Central memory CD8-positive, alpha-beta T cell (primary cell): ENCODE data around the gene USF2.

Experiments
- ATAC-seq: fragments of 150-1000 bp; cut with Tn5 transposase; replicated peaks from 2 replicates; pipeline ENCODE4 v1.10.0; 2022; ENCODE audit warnings: mild to moderate bottlenecking, moderate FRiP score, moderate number of reproducible peaks; ENCODE audit not compliant: poor library complexity, severe bottlenecking; ENCODE audit errors: extremely low read depth
- DNase-seq, 2 donors: peaks; one replicate each; pipeline ENCODE4 v3.0.0; 2021; ENCODE audit warnings: low spot score in 2 of 2
- H3K27ac Mint-ChIP-seq: one replicate; pipeline ENCODE4 v1.8.0; 2022; ENCODE audit warnings: low read depth, mild to moderate bottlenecking, moderate library complexity, mixed read lengths
- H3K27me3 Mint-ChIP-seq: one replicate; pipeline ENCODE4 v1.8.0; 2022; ENCODE audit warnings: mixed read lengths
- H3K36me3 Mint-ChIP-seq: one replicate; pipeline ENCODE4 v1.8.0; 2022; ENCODE audit warnings: mild to moderate bottlenecking, moderate library complexity, mixed read lengths; ENCODE audit not compliant: insufficient read depth
- H3K4me1 Mint-ChIP-seq: one replicate; pipeline ENCODE4 v1.8.0; 2022; ENCODE audit warnings: mixed read lengths
- H3K4me3 Mint-ChIP-seq: one replicate; pipeline ENCODE4 v1.8.0; 2022; ENCODE audit warnings: mild to moderate bottlenecking, moderate library complexity, mixed read lengths
- H3K9me3 Mint-ChIP-seq: one replicate; pipeline ENCODE4 v1.8.0; 2022; ENCODE audit warnings: mixed read lengths

The USF2 gene

DNA sequence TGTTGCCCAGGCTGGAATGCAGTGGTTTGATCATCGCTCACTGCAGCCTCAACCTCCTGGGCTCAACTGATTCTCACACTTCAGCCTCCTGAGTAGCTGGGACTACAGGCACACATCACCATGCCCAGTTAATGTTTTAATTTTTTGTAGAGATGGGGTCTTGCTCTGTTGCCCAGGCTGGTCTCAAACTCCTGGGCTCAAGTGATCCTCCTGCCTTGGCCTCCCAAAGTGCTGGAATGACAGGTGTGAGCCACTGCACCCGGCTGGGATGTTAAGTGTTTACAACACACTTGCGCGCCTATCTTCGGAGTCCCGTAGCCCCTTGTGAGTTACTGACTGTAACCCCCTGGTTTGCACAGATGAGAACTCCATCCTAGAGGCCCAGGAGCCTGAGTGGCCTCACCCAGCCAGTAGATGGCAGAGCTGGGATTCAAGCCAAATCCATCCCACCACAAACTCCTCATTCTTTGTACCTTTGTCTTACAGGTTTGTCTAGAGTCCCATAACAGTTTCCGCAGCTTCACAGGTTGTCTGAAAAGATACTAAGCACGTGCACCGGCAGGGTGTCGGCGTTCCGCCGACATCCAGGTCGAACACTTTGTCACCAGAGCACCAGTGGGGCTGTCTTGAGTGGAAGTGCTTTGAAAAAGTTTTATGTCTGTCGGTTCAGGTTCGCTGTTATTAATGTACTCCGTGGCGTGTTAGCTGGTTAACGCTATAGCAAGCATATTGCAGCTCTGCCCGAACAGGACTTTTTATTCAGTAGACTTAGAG, 37.9 kb downstream of the USF2 start:
- ATAC-seq (no peak), DNase-seq (no peak)
- Mint-ChIP-seq H3K27ac (no peak overlapping the region), H3K27me3 (peaks cover 20% of the 10 kb centered on the region), H3K9me3 (no peaks in the 10 kb centered on the region), H3K4me3 (no peak overlapping the region), H3K4me1 (no peaks in the 10 kb centered on the region), H3K36me3 (peaks cover 2% of the 10 kb centered on the region)

DNA sequence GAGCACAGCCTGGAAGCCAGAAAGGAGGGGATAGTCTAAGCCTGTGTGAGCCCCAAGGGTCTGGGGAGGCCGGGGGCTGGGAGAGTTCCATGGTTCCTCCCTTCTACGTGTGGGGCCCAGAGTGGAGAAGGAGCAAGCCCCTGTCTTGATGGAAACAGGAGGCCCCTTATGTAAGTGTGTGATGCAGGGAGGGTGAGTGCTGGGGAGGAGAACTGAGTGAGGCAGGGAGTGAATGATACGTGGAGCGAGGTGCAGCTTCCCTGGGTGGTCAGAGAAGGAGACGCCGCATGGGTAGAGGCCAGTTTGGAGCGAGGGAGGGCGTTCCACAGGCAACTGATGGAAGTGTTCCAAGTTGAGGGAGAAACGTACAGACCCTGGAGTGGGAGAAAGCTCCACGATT, 39.2 kb downstream of the USF2 start:
- Mint-ChIP-seq H3K4me3 (no peak overlapping the region), H3K36me3 (peaks cover 2% of the 10 kb centered on the region), H3K9me3 (no peaks in the 10 kb centered on the region), H3K4me1 (no peaks in the 10 kb centered on the region), H3K27ac (peak overlapping the region; percentile 6), H3K27me3 (peaks cover 20% of the 10 kb centered on the region)
- ATAC-seq (no peak), DNase-seq (no peak)

- Mint-ChIP-seq H3K9me3 (no peaks in the 10 kb centered on the region), H3K4me1 (no peaks in the 10 kb centered on the region), H3K36me3 (peaks cover 2% of the 10 kb centered on the region), H3K4me3 (no peak overlapping the region), H3K27ac (no peak overlapping the region), H3K27me3 (peaks cover 28% of the 10 kb centered on the region)
- ATAC-seq (no peak), DNase-seq (no peak)
Measured at GRCh38 chr19:35308910-35309309, 40.1 kb downstream of the USF2 start.

- Mint-ChIP-seq H3K4me1 (no peaks in the 10 kb centered on the region), H3K9me3 (no peaks in the 10 kb centered on the region), H3K36me3 (peaks cover 2% of the 10 kb centered on the region), H3K4me3 (no peak overlapping the region), H3K27ac (no peak overlapping the region), H3K27me3 (peaks cover 36% of the 10 kb centered on the region)
- no peak for DNase-seq
- no peak for ATAC-seq
Measured at GRCh38 chr19:35309481-35310279, 40.9 kb downstream of the USF2 start.

GRCh38 chr19:35310331-35310730, 41.6 kb downstream of the USF2 start:
- H3K4me3 Mint-ChIP-seq, result no peak overlapping the region
- no peaks in the 10 kb centered on the region for H3K4me1 Mint-ChIP-seq
- no peak for ATAC-seq

DNA sequence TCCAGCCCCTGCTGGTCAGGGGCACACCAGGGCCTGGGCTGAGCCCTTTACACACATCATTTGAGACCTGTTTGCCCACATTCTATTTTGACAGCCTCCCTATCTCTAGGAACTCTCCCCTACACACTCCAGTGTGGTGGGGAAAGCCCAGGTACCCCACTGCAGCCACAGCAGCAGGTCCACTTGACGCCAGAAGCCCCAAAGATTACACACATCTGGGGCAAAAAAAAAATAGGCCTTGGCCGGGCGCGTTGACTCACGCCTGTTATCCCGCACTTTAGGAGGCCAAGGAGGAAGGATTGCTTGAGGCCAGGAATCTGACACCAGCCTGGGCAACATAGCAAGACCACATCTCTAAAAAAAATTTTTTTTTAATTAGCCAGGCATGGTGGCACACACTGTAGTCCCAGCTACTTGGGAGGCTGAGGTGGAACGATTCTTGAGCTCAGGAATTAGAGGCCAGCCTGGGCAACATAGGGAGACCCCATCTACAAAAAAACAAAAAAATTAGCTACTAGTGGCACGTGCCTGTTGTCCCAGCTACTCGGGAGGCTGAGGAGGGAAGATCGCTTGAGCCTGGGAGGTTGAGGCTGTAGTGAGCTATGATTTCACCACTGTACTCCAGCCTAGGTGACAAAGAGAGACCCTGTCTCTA, 42.2 kb downstream of the USF2 start:
- Mint-ChIP-seq H3K27me3 (peaks cover 38% of the 10 kb centered on the region), H3K9me3 (no peaks in the 10 kb centered on the region), H3K27ac (no peak overlapping the region), H3K4me3 (no peak overlapping the region), H3K36me3 (peaks cover 2% of the 10 kb centered on the region), H3K4me1 (no peaks in the 10 kb centered on the region)
- DNase-seq, result no peak
- no peak for ATAC-seq

More at GRCh38 chr19:35310331-35310730, 41.6 kb downstream of the USF2 start:
- peaks cover 38% of the 10 kb centered on the region for H3K27me3 Mint-ChIP-seq
- H3K36me3 Mint-ChIP-seq, result peaks cover 2% of the 10 kb centered on the region
- H3K9me3 Mint-ChIP-seq, result no peaks in the 10 kb centered on the region
- no peak overlapping the region for H3K27ac Mint-ChIP-seq
- DNase-seq, result no peak

- Mint-ChIP-seq H3K36me3 (no peaks in the 10 kb centered on the region), H3K27ac (no peak overlapping the region), H3K27me3 (peaks cover 38% of the 10 kb centered on the region), H3K4me3 (no peak overlapping the region), H3K4me1 (no peaks in the 10 kb centered on the region), H3K9me3 (no peaks in the 10 kb centered on the region)
- DNase-seq, result no peak
- no peak for ATAC-seq
Measured at GRCh38 chr19:35311901-35312665, 43.3 kb downstream of the USF2 start.

GRCh38 chr19:35313587-35313986, 44.8 kb downstream of the USF2 start:
- ATAC-seq, result no peak
- peak overlapping the region; percentile 57 for H3K27ac Mint-ChIP-seq
- H3K4me1 Mint-ChIP-seq, result peaks cover 2% of the 10 kb centered on the region

DNA sequence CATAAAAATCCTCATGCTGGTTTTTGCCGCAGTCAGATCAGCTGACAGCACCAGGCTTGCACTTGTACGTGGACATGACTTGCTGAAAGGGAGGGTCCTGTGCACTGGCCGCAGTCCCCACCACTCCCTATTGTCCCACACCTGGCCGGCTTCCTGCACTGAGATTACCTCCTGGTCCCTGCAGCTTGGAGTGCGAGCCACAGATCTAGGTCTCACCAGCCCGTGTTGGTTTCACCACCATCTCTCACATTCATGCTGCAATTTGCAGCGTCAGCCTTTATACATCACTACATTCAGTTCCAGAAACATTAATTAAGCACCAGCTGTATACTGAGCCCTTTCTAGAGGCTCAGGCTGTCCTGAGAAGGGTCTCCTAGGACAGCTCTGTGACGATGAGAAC, 45.3 kb downstream of the USF2 start:
- DNase-seq (no peak), ATAC-seq (no peak)
- Mint-ChIP-seq H3K4me3 (no peak overlapping the region), H3K27me3 (peaks cover 34% of the 10 kb centered on the region), H3K36me3 (no peaks in the 10 kb centered on the region), H3K9me3 (no peaks in the 10 kb centered on the region), H3K27ac (peak overlapping the region; percentile 57), H3K4me1 (peaks cover 7% of the 10 kb centered on the region)

More at GRCh38 chr19:35313587-35313986, 44.8 kb downstream of the USF2 start:
- Mint-ChIP-seq H3K4me3 (no peak overlapping the region), H3K36me3 (no peaks in the 10 kb centered on the region), H3K27me3 (peaks cover 34% of the 10 kb centered on the region), H3K9me3 (no peaks in the 10 kb centered on the region)
- no peak for DNase-seq

DNA sequence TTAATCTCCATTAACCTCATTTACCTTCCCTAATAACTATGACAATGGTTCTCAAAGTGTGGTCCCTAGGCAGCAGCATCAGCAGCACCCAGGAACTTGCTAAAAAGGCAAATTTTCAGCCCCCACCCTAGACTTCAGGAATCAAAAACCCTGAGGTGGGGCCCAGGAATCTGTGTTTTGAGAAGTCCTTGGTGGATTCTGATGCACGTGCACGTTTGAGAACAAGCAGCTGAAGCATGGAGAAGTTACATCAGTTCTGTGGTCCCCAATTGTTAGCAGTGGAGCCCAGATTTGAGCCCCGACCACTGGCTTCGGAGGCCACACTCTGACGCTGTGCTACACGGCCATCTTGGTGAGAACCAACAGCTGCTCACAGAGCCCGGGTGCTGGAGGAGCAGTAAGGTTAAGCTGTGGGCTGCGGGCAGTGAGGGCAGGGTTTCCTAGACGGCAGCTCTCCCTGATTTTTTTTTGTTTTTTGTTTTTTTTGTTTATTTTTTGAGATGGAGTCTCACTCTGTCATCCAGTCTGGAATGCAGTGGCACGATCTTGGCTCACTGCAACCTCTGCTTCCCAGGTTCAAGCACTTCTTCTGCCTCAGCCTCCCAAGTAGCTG, 46.2 kb downstream of the USF2 start:
- Mint-ChIP-seq H3K9me3 (no peaks in the 10 kb centered on the region), H3K36me3 (no peaks in the 10 kb centered on the region), H3K27ac (no peak overlapping the region), H3K4me3 (no peak overlapping the region), H3K27me3 (peaks cover 29% of the 10 kb centered on the region), H3K4me1 (peaks cover 7% of the 10 kb centered on the region)
- ATAC-seq (no peak), DNase-seq (no peak)

DNA sequence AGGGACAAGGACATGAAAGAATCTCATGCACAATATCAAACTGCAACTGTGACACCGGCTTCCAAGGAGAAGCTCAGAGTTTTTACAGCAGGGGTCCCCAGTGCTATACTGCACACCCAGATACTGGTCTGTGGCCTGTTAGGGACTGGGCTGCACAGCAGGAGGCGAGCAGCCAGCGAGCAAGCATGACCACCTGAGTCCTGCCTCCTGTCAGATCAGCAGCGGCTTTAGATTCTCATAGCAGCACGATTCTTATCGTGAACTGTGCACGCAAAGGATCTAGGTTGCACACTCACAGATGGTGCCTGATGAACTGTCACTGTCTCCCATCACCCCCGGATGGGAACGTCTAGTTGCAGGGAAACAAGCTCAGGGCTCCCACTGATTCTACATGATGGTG, 47.1 kb downstream of the USF2 start:
- ATAC-seq, result no peak
- DNase-seq, result no peak
- H3K9me3 Mint-ChIP-seq, result no peaks in the 10 kb centered on the region
- H3K4me1 Mint-ChIP-seq, result peaks cover 7% of the 10 kb centered on the region
- no peak overlapping the region for H3K27ac Mint-ChIP-seq
- no peak overlapping the region for H3K4me3 Mint-ChIP-seq
- H3K27me3 Mint-ChIP-seq, result peaks cover 29% of the 10 kb centered on the region
- no peaks in the 10 kb centered on the region for H3K36me3 Mint-ChIP-seq

DNA sequence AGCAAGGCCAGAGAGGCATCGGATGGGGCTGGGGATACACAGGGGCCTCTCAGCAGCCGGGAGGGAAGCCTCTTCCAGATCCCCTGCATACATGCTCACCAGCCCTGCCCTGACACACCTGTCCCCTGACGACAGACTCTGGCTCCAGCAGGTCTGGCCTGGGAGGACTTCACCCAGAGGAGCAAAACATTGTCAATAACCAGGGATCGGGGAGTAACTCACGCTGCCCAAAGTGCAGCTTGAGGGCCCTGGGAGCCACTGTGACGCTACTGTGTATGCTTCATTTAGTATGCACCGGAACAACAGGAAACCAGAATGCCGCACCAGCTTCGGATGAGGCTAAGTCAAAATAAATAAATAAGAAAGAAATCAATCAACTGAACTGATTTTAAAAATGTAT, 47.8 kb downstream of the USF2 start:
- ATAC-seq, result no peak
- H3K9me3 Mint-ChIP-seq, result no peaks in the 10 kb centered on the region
- DNase-seq, result no peak
- peaks cover 7% of the 10 kb centered on the region for H3K4me1 Mint-ChIP-seq
- no peak overlapping the region for H3K27ac Mint-ChIP-seq
- peaks cover 29% of the 10 kb centered on the region for H3K27me3 Mint-ChIP-seq
- no peak overlapping the region for H3K4me3 Mint-ChIP-seq
- H3K36me3 Mint-ChIP-seq, result no peaks in the 10 kb centered on the region
